Measurements from ENCODE around the gene HES1. TPM values are rescaled to one million over a fixed set of nuclear protein-coding genes. Genes with fewer than 3 reads are reported as not detected.

The HES1 gene
- total and polyA plus RNA-seq, 2 experiments from 2014 or later, result 42.7 to 60.8 TPM

DNA sequence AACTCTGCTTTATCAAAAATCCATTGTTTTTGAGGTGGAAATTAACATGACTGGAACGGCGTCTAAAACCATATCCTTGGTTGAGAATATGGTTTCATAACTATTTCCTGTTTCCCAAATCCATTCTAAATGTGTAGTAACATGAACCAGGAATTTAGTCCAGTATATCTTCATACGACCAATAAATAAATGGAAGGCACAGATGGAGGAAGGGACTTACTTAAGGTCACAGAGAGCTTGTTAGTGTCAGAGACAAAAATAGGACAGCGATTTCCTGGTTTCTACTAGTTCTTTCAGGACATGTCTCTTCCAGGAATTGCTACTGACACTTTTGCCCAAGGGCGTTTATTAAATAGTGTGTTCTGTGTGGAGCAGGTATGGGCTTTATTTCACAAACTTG lies 41.2 kb downstream of the HES1 start:
- H3K9me2 ChIP-seq (ENCODE audit: insufficient read depth), result 0 out of 2 replicates have a peak, but pooled peaks cover 5% of the 10 kb centered on the region
- H3K36me3 Mint-ChIP-seq (ENCODE audit: low read depth), result no peaks in the 10 kb centered on the region

More for the DNA sequence above, 41.2 kb downstream of the HES1 start:
- Histone ChIP-seq H3K4me3 (no peak overlapping the region), H3K79me2 (replicated peaks; ENCODE audit: insufficient read depth) (no peaks in the 10 kb centered on the region), H3K4me1 (ENCODE audit: insufficient read depth) (peaks cover 18% of the 10 kb centered on the region), H4K20me1 (replicated peaks; ENCODE audit: insufficient read depth) (no peaks in the 10 kb centered on the region), H3K27ac (ENCODE audit: low read depth) (no peak overlapping the region), H3K4me2 (peak overlapping the region; percentile 58), H3K36me3 (ENCODE audit: insufficient read depth) (no peaks in the 10 kb centered on the region), H3K27me3 (ENCODE audit: insufficient read depth) (no peaks in the 10 kb centered on the region), H2AFZ (no peak overlapping the region), H3F3A (replicated peaks; ENCODE audit: low read depth) (no peaks in the 10 kb centered on the region)
- Mint-ChIP-seq H3K4me1 (peaks cover 31% of the 10 kb centered on the region), H3K4me3 (no peak overlapping the region), H3K9me3 (no peaks in the 10 kb centered on the region), H3K27ac (no peak overlapping the region), H3K27me3 (ENCODE audit: insufficient read depth, low read depth, poor library complexity) (peaks cover 3% of the 10 kb centered on the region)
- ATAC-seq (no peak), DNase-seq (ENCODE audit: low spot score) (no peak)
- TF ChIP-seq NANOG (IDR thresholded peaks at IDR 0.05; ENCODE audit: borderline replicate concordance) (no peak), ETS1 (IDR thresholded peaks at IDR 0.05) (no peak), STAT1 (IDR thresholded peaks at IDR 0.05; ENCODE audit: unreplicated experiment) (no peak), POLR2AphosphoS5 (IDR thresholded peaks at IDR 0.05; ENCODE audit: low read depth) (no peak), EZH2phosphoT487 (IDR thresholded peaks at IDR 0.05; ENCODE audit: unreplicated experiment) (no peak), ZNF331 (CRISPR knock-in tag; IDR thresholded peaks at IDR 0.05; ENCODE audit: low read depth) (no peak), EZH2 (IDR thresholded peaks at IDR 0.05; ENCODE audit: low read depth, unreplicated experiment) (no peak), REST (IDR thresholded peaks at IDR 0.05; ENCODE audit: unreplicated experiment) (no peak), CREB1 (CRISPR knock-in tag; IDR thresholded peaks at IDR 0.05; ENCODE audit: low read depth) (no peak), JUNB (IDR thresholded peaks at IDR 0.05; ENCODE audit: unreplicated experiment) (no peak), ZNF114 (CRISPR knock-in tag; IDR thresholded peaks at IDR 0.05) (no peak)
- TF ChIP-seq, protein P1, sequence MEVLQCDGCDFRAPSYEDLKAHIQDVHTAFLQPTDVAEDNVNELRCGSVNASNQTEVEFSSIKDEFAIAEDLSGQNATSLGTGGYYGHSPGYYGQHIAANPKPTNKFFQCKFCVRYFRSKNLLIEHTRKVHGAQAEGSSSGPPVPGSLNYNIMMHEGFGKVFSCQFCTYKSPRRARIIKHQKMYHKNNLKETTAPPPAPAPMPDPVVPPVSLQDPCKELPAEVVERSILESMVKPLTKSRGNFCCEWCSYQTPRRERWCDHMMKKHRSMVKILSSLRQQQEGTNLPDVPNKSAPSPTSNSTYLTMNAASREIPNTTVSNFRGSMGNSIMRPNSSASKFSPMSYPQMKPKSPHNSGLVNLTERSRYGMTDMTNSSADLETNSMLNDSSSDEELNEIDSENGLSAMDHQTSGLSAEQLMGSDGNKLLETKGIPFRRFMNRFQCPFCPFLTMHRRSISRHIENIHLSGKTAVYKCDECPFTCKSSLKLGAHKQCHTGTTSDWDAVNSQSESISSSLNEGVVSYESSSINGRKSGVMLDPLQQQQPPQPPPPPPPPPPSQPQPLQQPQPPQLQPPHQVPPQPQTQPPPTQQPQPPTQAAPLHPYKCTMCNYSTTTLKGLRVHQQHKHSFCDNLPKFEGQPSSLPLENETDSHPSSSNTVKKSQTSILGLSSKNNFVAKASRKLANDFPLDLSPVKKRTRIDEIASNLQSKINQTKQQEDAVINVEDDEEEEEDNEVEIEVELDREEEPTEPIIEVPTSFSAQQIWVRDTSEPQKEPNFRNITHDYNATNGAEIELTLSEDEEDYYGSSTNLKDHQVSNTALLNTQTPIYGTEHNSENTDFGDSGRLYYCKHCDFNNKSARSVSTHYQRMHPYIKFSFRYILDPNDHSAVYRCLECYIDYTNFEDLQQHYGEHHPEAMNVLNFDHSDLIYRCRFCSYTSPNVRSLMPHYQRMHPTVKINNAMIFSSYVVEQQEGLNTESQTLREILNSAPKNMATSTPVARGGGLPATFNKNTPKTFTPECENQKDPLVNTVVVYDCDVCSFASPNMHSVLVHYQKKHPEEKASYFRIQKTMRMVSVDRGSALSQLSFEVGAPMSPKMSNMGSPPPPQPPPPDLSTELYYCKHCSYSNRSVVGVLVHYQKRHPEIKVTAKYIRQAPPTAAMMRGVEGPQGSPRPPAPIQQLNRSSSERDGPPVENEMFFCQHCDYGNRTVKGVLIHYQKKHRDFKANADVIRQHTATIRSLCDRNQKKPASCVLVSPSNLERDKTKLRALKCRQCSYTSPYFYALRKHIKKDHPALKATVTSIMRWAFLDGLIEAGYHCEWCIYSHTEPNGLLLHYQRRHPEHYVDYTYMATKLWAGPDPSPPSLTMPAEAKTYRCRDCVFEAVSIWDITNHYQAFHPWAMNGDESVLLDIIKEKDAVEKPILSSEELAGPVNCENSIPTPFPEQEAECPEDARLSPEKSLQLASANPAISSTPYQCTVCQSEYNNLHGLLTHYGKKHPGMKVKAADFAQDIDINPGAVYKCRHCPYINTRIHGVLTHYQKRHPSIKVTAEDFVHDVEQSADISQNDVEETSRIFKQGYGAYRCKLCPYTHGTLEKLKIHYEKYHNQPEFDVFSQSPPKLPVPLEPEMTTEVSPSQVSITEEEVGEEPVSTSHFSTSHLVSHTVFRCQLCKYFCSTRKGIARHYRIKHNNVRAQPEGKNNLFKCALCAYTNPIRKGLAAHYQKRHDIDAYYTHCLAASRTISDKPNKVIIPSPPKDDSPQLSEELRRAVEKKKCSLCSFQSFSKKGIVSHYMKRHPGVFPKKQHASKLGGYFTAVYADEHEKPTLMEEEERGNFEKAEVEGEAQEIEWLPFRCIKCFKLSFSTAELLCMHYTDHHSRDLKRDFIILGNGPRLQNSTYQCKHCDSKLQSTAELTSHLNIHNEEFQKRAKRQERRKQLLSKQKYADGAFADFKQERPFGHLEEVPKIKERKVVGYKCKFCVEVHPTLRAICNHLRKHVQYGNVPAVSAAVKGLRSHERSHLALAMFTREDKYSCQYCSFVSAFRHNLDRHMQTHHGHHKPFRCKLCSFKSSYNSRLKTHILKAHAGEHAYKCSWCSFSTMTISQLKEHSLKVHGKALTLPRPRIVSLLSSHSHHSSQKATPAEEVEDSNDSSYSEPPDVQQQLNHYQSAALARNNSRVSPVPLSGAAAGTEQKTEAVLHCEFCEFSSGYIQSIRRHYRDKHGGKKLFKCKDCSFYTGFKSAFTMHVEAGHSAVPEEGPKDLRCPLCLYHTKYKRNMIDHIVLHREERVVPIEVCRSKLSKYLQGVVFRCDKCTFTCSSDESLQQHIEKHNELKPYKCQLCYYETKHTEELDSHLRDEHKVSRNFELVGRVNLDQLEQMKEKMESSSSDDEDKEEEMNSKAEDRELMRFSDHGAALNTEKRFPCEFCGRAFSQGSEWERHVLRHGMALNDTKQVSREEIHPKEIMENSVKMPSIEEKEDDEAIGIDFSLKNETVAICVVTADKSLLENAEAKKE (CRISPR knock-in tag; IDR thresholded peaks at IDR 0.05), result no peak
- TF ChIP-seq, protein P2, sequence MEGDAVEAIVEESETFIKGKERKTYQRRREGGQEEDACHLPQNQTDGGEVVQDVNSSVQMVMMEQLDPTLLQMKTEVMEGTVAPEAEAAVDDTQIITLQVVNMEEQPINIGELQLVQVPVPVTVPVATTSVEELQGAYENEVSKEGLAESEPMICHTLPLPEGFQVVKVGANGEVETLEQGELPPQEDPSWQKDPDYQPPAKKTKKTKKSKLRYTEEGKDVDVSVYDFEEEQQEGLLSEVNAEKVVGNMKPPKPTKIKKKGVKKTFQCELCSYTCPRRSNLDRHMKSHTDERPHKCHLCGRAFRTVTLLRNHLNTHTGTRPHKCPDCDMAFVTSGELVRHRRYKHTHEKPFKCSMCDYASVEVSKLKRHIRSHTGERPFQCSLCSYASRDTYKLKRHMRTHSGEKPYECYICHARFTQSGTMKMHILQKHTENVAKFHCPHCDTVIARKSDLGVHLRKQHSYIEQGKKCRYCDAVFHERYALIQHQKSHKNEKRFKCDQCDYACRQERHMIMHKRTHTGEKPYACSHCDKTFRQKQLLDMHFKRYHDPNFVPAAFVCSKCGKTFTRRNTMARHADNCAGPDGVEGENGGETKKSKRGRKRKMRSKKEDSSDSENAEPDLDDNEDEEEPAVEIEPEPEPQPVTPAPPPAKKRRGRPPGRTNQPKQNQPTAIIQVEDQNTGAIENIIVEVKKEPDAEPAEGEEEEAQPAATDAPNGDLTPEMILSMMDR (conservative IDR thresholded peaks at IDR 0.05; ENCODE audit: low read depth in 2 of 2), result no peak
